HG03521 (cell line): ENCODE results near the gene CLSTN3.
"Not testable (repeated sequence)": the region's sequence is repeated elsewhere in the genome, so short reads cannot be mapped to it uniquely, and the experiment has no call there.

Experiments
- ATAC-seq: cut with Tn5 transposase; IDR thresholded peaks from one replicate; pipeline ENCODE4 v1.9.1; 2021; ENCODE audit warnings: mild to moderate bottlenecking, moderate library complexity; ENCODE audit not compliant: unreplicated experiment

Gene CLSTN3

DNA sequence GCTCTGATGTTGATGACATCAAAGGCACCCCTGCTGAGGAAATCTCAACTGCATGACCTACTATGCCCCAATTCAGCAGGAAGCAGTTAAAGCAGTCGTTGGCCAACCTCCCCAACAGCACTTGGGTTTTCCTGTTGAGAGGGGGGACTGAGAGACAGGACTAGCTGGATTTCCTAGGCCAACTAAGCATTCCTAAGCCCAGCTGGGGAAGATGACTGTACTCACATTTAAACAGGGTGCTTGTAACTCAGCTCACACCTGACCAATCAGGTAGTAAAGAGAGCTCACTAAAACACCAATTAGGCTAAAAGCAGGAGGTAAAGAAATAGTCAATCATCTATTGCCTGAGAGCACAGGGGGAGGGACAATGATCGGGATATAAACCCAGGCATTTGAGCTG lies 55.9 kb downstream of the CLSTN3 start:
- not testable (repeated sequence) for ATAC-seq

DNA sequence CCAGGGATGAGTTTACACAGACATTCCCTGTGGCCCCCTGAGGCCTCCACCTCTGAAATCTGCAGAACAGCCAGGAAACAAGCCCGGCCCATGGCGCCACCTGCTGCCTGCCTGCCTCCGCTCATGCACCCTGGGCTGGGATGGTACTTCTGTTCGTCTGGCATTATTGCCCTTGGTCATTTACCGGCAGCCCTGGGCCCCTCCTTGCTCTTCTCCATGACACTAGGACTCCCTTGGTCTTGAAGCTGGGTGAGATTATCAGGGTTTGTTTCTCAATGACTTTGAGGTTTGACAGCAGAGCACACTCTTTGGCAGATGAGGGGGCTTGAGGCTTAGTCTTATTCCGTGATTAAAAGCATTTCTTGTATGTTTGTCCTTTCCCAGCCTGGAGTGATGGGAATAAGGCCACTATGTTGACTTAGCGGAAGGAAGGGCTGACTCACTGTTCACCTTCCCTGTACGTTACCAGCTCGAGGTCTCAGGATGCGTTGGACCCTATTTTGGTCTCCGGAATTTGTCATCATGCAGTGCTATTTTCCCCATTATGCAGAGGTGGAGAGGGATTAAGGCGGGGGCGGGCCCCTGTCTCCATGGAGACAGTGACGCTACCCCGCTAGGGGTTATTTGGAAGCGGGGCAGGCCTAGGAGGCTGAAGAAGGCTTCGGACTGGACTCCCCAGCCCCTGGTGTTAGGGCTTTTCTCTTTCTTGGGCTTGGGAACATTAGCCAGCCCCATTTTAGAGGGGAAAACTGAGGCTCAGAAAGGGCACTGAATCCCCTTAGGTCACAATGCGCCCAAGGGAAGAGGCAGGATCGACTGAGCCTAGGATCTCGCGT lies 58.6 kb downstream of the CLSTN3 start:
- ATAC-seq = peak; percentile 18

DNA sequence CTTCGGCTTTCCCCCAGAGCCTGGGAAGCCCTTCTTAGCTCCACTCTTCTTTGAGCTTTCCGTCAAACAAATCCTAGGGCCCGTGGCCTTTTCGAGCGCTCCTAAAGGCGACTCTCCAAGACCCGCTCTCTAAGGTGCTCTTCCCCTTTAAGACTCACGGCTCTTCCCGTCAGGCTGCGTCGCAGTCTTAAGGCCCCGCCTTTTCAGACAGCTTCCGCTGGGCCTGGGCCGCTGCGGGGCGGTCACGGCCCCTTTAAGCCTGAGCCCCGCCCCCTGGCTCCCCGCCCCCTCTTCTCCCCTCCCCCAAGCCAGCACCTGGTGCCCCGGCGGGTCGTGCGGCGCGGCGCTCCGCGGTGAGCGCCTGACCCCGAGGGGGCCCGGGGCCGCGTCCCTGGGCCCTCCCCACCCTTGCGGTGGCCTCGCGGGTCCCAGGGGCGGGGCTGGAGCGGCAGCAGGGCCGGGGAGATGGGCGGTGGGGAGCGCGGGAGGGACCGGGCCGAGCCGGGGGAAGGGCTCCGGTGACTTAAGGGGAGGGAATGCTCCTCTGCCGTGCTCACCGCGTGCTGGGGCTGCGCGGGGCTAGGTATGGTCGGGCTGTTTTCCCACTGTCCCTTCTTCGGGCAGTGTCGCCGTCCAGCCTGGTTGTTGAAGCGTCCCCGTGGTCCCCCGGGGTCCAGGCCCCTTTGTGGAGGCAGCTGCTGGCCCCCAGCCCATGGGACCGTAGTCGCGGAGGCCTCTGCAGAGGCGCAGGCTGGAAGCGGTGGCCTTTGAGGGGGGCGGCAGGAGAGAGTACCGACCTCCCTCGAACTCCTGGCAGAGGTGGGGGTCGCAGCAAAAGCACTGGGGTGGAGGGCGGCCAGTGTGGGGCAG lies 59.5 kb downstream of the CLSTN3 start, which contains the start of gene PEX5:
TSS of gene PEX5 (plus strand) at position 289 of the 870 bp plus-strand sequence. CDS start 692 bp downstream, outside the sequence.
- ATAC-seq = peak; percentile 96

DNA sequence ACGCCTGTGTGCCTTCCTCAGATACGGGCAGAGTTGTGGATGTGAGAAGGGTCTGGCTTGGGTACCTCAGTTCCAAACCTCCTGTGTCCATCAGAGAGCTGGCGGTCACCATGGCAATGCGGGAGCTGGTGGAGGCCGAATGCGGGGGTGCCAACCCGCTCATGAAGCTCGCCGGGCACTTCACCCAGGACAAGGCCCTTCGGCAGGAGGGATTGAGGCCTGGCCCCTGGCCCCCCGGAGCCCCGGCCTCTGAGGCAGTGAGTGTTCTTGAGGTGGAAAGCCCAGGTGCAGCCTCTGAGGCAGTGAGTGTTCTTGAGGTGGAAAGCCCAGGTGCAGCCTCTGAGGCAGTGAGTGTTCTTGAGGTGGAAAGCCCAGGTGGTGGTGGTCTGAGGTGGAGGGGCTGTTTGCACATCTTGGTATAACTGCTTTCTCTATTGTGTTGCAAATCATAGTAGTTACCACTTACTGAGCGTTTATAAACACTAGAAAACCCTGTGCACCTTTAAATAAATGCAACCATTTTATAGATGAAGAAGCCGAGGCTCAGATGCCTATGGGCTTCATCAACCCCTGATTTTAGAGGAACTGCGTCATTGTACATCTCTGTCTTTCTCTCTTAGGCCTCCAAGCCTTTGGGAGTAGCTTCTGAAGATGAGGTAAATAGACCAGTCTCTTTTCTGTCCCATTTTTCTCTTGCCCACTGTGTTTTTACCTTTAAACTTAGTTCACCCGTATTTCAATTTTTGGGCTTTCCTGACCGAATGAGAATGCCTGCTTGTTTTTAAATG lies 60.3 kb downstream of the CLSTN3 start:
- no peak for ATAC-seq

DNA sequence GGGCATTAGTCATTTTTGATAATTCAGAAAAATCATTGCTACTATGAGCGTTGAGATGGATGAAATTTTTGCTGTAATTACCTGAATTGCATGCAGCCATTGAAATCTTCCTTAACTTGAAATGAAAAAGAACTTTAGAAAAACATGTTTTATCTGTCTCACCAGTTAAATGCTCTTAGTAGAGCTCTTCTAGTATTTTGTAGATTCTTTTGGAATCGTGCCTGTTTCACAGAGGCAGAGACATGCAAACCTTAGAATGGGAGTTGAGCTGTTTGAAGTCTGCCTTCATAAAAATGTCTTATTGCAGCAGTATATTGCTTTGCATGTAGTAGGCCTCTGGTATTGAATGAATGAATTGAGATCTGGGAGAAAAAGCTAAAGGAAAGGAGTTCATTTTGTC lies 63.5 kb downstream of the CLSTN3 start:
- no peak for ATAC-seq

DNA sequence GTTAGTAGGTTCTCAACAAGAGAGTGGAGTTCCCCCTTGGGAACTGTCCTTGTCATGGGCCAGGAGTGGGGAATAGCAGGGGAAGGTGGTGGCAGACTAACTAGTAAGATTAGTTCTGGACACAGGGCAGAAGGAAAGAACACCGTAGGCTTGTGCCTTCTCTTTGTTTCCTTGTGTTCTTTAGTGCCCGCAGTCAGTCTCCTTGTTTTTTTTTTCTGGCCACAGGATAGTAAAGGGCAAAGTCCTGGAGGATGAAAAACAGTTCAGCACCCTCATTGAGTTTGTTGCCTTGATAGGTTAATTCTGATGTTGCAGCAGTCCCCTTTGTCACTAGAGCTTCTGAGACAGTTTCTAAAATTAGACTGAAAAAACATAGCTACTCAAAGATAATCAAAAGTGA lies 67.7 kb downstream of the CLSTN3 start:
- ATAC-seq = no peak

DNA sequence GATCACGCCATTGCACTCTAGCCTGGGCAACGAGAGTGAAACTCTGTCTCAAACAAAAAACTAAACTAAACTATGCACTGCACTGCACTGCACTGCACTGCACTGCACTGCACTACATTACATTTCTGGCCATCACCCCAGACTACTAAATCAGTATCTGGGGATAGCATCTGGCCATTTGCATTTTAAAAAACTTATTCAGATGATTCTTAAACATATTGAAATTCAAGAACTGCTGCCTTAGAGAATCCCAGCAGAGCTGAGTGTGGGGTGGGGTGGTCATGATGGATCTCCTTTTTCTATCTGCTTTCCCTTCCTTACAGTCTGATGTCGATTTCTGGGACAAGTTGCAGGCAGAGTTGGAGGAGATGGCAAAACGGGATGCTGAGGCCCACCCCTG lies 72.9 kb downstream of the CLSTN3 start:
- ATAC-seq = no peak

DNA sequence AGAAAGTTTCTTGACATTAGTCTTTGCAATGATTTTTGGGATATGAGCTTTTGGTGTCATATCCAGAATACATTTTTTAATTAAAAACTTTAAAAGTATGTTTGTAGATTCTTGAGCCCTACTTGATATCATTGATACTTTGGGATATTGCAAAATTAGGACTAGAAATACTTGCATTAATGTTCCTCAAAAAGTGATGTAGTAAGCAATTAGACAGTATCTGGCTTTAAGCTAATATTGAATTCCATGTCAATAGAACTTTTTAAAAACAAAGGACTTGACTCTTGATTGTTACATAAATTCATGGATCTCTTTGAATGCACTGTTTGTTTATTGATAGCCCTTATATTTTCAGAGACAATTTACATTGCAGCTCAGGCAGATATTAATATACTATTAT lies 74.9 kb downstream of the CLSTN3 start:
- no peak for ATAC-seq

DNA sequence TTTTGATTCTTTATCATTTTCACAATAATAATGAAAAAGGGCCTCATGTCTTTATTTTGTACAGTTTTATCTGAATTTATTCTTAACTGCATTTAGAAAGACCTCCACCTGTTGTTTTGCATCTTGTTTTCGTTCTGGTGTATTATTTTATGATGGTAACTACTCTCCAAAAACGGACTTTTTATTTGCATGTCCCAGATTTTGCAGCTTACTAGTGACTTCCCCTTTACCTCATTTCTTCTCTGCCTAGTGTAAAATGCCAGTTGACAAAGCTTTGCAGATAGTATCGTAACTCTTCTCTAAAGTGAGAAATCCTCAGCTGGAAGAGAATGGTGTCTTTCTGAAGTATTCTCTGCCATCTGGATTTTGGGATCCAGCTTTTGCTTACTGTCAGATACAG lies 76.5 kb downstream of the CLSTN3 start:
- ATAC-seq = no peak

DNA sequence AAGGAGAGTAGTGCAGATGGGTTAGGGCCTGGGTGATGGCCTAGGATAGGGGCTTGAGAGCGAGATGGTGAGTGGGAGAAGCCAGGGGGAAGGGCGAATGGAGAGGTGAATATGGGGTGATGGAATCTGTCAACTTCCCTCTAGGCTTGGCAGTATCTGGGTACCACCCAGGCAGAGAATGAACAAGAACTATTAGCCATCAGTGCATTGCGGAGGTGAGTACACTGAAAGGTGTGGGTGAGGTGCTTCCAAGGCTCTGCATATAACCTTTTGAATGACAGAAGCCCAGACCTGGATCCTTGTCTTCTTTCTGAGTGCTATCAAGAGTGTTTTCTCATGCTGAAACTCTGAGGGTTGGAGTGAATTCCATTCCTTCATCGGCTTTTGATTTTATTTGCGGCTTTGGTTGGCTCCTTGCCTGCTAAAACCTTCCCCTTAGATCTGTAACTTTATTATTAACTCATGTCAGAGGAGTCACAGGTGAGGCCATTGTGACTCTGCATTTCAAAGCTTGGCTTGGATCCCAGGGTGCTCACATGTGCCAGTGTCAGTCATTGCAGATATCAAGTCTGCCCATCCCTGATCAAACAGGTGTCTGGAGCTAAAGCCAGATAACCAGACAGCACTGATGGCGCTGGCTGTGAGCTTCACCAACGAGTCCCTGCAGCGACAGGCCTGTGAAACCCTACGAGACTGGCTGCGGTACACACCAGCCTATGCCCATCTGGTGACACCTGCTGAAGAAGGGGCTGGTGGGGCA lies 77.9 kb downstream of the CLSTN3 start:
- ATAC-seq = no peak
